HepG2 (cell line): ENCODE data around the gene TEX28.

Source experiments
- MAFK ChIP-seq, 2 experiments: IDR thresholded peaks in 1 of 2; conservative IDR thresholded peaks in 1 of 2; 2 replicates each; pipeline ENCODE4 v1.6.1; 2011; ENCODE audit warnings: improper control_type of control experiment in 2 of 2, low read length in 2 of 2
- RXRA ChIP-seq: sonication (generic); formaldehyde crosslinking; IDR thresholded peaks from 2 replicates; pipeline ENCODE4 v1.5.1; 2020; ENCODE audit warnings: missing genetic modification reagents
- TCF7L2 ChIP-seq: IDR thresholded peaks from 2 replicates; pipeline ENCODE4 v1.6.1; 2011; ENCODE audit warnings: mild to moderate bottlenecking, low read depth, low read length, moderate library complexity
- TGIF2 ChIP-seq: IDR thresholded peaks from 2 replicates; pipeline ENCODE4 v1.6.1; 2016; ENCODE audit warnings: control low read depth, missing compliant biosample characterization
- ZNF3 ChIP-seq: IDR thresholded peaks from 2 replicates; pipeline ENCODE4 v1.7.0; 2017; ENCODE audit warnings: inconsistent platforms
- ZNF329 ChIP-seq: sonication (generic); formaldehyde crosslinking; IDR thresholded peaks from 2 replicates; pipeline ENCODE4 v1.9.0; 2021; ENCODE audit warnings: low read depth, mild to moderate bottlenecking, missing genetic modification reagents
- ZNF614 ChIP-seq: IDR thresholded peaks from 2 replicates; pipeline ENCODE4 v1.6.1; 2018; ENCODE audit warnings: missing biosample characterization, missing genetic modification reagents, inconsistent platforms, borderline replicate concordance
- TF ChIP-seq, protein P1 (sequence below): sonication (generic); formaldehyde crosslinking; IDR thresholded peaks from 2 replicates; pipeline ENCODE4 v1.5.0; 2020; ENCODE audit warnings: mild to moderate bottlenecking, missing genetic modification reagents, moderate library complexity
- TF ChIP-seq, protein P2 (sequence below): sonication (generic); formaldehyde crosslinking; IDR thresholded peaks from 2 replicates; pipeline ENCODE4 v1.5.0; 2020; ENCODE audit warnings: mild to moderate bottlenecking, missing genetic modification reagents, borderline replicate concordance

DNA sequence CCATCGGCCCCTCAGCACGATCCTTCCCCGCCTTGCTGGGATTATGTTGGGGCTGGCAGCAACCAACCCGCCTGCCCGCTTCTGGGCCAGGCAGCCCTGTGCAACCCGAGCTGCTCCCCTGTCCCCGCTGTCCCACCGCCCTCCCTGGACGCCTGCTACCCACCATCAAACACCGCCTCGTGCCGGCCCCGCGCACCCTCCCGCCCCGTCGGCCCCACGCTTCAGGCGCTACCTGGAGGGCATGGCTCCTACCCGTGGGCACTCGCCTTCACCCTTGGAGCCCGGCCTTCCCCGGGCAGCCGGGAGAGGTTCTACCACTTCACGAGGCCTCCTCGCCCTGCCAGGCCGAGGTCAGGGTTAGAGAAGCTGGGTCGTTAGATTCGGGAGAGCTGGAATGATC is 37.6 kb upstream of the TEX28 start:
- TF ChIP-seq TGIF2 (CRISPR knock-in tag) (no peak), MAFK (conservative IDR thresholded peaks at IDR 0.05 in 1 of 2, IDR thresholded peaks at IDR 0.05 in 1 of 2; ENCODE audit: low read length in 2 of 2) (no peak), ZNF614 (no peak), ZNF329 (CRISPR knock-in tag) (no peak), RXRA (CRISPR knock-in tag) (no peak), ZNF3 (CRISPR knock-in tag) (no peak), TCF7L2 (no peak)
- TF ChIP-seq, protein P1, sequence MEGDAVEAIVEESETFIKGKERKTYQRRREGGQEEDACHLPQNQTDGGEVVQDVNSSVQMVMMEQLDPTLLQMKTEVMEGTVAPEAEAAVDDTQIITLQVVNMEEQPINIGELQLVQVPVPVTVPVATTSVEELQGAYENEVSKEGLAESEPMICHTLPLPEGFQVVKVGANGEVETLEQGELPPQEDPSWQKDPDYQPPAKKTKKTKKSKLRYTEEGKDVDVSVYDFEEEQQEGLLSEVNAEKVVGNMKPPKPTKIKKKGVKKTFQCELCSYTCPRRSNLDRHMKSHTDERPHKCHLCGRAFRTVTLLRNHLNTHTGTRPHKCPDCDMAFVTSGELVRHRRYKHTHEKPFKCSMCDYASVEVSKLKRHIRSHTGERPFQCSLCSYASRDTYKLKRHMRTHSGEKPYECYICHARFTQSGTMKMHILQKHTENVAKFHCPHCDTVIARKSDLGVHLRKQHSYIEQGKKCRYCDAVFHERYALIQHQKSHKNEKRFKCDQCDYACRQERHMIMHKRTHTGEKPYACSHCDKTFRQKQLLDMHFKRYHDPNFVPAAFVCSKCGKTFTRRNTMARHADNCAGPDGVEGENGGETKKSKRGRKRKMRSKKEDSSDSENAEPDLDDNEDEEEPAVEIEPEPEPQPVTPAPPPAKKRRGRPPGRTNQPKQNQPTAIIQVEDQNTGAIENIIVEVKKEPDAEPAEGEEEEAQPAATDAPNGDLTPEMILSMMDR (CRISPR knock-in tag): no peak
- TF ChIP-seq, protein P2, sequence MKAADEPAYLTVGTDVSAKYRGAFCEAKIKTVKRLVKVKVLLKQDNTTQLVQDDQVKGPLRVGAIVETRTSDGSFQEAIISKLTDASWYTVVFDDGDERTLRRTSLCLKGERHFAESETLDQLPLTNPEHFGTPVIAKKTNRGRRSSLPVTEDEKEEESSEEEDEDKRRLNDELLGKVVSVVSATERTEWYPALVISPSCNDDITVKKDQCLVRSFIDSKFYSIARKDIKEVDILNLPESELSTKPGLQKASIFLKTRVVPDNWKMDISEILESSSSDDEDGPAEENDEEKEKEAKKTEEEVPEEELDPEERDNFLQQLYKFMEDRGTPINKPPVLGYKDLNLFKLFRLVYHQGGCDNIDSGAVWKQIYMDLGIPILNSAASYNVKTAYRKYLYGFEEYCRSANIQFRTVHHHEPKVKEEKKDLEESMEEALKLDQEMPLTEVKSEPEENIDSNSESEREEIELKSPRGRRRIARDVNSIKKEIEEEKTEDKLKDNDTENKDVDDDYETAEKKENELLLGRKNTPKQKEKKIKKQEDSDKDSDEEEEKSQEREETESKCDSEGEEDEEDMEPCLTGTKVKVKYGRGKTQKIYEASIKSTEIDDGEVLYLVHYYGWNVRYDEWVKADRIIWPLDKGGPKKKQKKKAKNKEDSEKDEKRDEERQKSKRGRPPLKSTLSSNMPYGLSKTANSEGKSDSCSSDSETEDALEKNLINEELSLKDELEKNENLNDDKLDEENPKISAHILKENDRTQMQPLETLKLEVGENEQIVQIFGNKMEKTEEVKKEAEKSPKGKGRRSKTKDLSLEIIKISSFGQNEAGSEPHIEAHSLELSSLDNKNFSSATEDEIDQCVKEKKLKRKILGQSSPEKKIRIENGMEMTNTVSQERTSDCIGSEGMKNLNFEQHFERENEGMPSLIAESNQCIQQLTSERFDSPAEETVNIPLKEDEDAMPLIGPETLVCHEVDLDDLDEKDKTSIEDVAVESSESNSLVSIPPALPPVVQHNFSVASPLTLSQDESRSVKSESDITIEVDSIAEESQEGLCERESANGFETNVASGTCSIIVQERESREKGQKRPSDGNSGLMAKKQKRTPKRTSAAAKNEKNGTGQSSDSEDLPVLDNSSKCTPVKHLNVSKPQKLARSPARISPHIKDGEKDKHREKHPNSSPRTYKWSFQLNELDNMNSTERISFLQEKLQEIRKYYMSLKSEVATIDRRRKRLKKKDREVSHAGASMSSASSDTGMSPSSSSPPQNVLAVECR: no peak
